ENCODE data around the gene PRKCE.

DNA sequence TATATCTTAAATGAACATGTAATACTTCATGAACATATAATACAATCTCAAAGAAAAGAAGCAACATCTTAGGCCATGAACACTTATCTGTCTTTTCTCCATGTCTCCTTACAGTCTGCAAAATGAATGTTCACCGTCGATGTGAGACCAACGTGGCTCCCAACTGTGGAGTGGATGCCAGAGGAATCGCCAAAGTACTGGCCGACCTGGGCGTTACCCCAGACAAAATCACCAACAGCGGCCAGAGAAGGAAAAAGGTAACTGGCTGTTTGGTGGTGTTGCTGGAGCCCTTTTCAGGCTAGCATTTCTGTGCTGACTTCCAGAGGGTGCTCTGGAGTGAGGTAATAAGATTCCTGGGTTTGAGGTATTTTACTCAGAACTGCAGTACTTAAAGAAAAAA lies 349.8 kb downstream of the PRKCE start:
- TF ChIP-seq POLR2A (IDR thresholded peaks at IDR 0.05): no peak
- TF ChIP-seq, protein P1, sequence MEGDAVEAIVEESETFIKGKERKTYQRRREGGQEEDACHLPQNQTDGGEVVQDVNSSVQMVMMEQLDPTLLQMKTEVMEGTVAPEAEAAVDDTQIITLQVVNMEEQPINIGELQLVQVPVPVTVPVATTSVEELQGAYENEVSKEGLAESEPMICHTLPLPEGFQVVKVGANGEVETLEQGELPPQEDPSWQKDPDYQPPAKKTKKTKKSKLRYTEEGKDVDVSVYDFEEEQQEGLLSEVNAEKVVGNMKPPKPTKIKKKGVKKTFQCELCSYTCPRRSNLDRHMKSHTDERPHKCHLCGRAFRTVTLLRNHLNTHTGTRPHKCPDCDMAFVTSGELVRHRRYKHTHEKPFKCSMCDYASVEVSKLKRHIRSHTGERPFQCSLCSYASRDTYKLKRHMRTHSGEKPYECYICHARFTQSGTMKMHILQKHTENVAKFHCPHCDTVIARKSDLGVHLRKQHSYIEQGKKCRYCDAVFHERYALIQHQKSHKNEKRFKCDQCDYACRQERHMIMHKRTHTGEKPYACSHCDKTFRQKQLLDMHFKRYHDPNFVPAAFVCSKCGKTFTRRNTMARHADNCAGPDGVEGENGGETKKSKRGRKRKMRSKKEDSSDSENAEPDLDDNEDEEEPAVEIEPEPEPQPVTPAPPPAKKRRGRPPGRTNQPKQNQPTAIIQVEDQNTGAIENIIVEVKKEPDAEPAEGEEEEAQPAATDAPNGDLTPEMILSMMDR (IDR thresholded peaks at IDR 0.05): no peak
